ENCODE results near the gene ZCCHC8.
"Not testable (repeated sequence)": the region's sequence is repeated elsewhere in the genome, so short reads cannot be mapped to it uniquely, and the experiment has no call there.

ZCCHC8 gene

DNA sequence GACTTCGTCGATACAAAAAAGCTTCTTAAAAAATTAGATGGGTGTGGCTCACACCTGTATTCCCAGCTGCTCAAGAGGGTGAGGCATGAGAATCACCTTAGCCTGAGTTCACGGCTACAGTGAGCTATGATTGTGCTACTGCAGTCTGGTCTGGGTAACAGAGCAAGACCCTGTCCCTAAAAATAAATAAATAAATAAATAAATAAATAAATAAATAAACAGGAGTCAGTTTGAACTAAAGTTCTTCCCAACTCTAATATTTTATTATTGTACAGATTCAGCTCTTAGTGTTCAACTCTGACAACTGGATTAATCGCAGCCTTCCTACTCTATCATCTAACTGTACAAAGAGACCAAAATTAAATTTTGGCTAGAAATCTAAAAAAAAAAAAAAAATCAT lies 65.5 kb downstream of the ZCCHC8 start:
- no peak for DNase-seq
- H3K27me3 ChIP-seq (ENCODE audit: insufficient read depth, low read depth, severe bottlenecking): no peaks in the 10 kb centered on the region
- no peak overlapping the region for H3K27ac ChIP-seq
- TF ChIP-seq, protein P1, sequence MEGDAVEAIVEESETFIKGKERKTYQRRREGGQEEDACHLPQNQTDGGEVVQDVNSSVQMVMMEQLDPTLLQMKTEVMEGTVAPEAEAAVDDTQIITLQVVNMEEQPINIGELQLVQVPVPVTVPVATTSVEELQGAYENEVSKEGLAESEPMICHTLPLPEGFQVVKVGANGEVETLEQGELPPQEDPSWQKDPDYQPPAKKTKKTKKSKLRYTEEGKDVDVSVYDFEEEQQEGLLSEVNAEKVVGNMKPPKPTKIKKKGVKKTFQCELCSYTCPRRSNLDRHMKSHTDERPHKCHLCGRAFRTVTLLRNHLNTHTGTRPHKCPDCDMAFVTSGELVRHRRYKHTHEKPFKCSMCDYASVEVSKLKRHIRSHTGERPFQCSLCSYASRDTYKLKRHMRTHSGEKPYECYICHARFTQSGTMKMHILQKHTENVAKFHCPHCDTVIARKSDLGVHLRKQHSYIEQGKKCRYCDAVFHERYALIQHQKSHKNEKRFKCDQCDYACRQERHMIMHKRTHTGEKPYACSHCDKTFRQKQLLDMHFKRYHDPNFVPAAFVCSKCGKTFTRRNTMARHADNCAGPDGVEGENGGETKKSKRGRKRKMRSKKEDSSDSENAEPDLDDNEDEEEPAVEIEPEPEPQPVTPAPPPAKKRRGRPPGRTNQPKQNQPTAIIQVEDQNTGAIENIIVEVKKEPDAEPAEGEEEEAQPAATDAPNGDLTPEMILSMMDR (IDR thresholded peaks at IDR 0.05; ENCODE audit: low read depth, low read length): no peak
- no peaks in the 10 kb centered on the region for H3K36me3 ChIP-seq
- no peak overlapping the region for H3K4me3 ChIP-seq (ENCODE audit: low read depth, low read length)
- no peaks in the 10 kb centered on the region for H3K9me3 ChIP-seq (ENCODE audit: severe bottlenecking)

DNA sequence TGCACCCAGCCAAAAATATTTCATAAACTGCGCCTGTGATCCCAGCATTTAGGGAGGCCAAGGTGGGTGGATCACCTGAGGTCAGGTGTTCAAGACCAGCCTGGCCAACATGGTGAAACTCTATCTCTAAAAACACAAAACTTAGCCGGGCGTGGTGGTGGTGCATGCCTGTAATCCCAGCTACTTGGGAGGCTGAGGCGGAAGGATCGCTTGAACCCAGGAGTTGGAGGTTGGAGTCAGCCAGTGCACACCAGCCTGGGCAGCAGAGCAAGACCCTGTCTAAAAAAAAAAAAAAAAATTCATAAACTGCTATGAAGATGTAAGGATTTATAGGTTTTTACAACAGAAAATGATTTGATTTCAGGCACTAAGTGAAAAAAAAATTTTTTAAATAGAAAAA lies 71.7 kb downstream of the ZCCHC8 start:
- H3K4me3 ChIP-seq (ENCODE audit: low read depth, low read length); H3K36me3 ChIP-seq; H3K27ac ChIP-seq; DNase-seq; H3K27me3 ChIP-seq (ENCODE audit: insufficient read depth, low read depth, severe bottlenecking); H3K9me3 ChIP-seq (ENCODE audit: severe bottlenecking): not testable (repeated sequence)

DNA sequence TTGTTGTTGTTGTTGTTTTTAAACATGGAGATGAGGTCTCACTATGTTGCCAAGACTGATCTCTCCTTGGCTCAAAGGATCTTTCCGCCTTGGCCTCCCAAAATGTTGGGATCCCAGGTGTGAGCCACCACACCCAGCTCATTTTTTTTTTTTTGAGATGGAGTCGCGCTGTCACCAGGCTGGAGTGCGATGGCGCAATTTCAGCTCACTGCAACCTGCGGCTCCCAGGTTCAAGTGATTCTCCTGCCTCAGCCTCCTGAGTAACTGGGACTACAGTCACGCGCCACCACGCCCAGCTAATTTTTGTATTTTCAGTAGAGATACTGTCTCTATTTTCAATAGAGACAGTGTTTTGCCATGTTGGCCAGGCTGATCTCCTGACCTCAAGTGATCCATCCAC lies 73.3 kb downstream of the ZCCHC8 start:
- Histone ChIP-seq H3K9me3 (ENCODE audit: severe bottlenecking) (no peaks in the 10 kb centered on the region), H3K36me3 (no peaks in the 10 kb centered on the region), H3K4me3 (ENCODE audit: low read depth, low read length) (no peak overlapping the region), H3K27ac (no peak overlapping the region), H3K27me3 (ENCODE audit: insufficient read depth, low read depth, severe bottlenecking) (no peaks in the 10 kb centered on the region)
- no peak for DNase-seq
- TF ChIP-seq, protein P1 (IDR thresholded peaks at IDR 0.05; ENCODE audit: low read depth, low read length): no peak

DNA sequence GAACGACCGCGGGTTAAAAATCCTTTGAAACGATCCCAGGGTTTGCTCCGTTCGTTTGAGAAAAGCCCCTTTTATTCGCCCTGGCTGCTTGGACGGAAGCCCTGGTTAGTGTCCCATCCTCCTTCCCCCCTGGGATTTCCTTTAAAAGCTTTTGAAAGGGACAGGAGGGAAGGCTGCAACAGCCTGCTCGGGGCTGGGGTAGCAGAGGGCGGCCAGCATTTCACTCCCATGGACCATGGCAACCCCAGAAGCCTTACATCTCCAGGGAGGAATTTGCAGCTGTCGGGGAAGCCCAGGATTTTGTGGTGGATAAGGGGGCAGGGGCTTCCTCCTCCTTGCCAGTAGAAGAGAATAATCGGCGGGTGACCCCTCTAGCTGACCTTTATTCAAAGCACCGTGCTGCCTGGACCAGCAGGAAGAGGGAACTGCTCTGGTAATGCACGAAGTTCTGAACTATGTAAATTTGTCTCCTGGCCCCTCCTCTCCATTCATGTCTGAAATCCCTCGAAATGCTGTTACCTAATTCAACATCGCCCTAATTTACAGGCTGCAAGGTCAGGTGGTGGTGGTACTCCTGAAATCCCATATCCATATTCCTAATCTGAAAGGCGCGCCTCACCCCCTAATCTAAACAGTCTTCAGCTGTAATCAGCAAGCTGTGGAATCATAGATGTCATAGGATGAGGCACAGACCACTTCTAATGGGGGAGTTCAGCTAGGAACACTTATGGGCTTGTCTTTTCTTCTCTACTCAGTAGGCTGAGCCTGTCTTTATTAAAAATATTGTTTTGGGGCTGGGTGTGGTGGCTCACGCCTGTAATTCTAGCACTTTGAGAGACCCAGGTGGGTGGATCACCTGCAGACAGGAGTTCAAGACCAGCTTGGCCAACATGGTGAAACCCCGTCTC lies 77.2 kb downstream of the ZCCHC8 start:
- Histone ChIP-seq H3K27me3 (ENCODE audit: insufficient read depth, low read depth, severe bottlenecking) (no peaks in the 10 kb centered on the region), H3K36me3 (peaks cover 5% of the 10 kb centered on the region; the same call in 1 of the 2 replicates), H3K4me3 (ENCODE audit: low read depth, low read length) (peak overlapping the region; percentile 60), H3K27ac (peak overlapping the region; percentile 97), H3K9me3 (ENCODE audit: severe bottlenecking) (no peaks in the 10 kb centered on the region)
- TF ChIP-seq, protein P1 (IDR thresholded peaks at IDR 0.05; ENCODE audit: low read depth, low read length): no peak
- peak; percentile 20 for DNase-seq

DNA sequence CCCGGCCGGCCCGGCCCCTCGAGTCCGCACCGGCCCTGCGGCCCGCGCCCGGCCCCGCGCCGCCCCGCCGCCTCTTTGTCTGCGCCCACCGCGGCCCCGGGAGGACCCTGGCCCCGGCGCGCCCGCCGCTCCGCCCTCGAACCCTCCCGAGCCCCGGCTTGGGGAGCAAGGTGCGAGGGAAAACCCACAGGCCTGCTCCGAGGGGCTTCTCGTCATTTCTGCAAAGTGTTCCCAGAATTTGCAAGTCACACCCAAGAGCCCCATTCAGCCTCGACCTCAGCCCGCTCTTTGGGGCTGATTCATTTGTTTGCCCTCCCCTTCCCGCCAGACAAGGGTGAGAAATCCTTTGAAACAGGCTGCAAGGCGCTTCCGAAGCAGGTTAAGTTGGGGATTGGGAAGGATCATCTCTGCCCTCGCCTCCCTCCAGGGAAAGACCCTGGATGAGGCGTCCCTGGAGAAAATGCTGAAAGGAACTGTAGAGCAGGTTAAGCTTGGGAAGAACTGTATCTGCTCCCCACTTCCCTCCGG lies 77.9 kb downstream of the ZCCHC8 start:
- peak overlapping the region; percentile 60 for H3K4me3 ChIP-seq (ENCODE audit: low read depth, low read length)
- H3K27ac ChIP-seq: peak overlapping the region; percentile 97
- TF ChIP-seq, protein P1 (IDR thresholded peaks at IDR 0.05; ENCODE audit: low read depth, low read length): no peak
- DNase-seq: peak; percentile 58
- no peaks in the 10 kb centered on the region for H3K9me3 ChIP-seq (ENCODE audit: severe bottlenecking)
- H3K36me3 ChIP-seq: peaks cover 5% of the 10 kb centered on the region; the same call in 1 of the 2 replicates
- no peaks in the 10 kb centered on the region for H3K27me3 ChIP-seq (ENCODE audit: insufficient read depth, low read depth, severe bottlenecking)

Data from WERI-Rb-1 (cell line).